ENCODE measurements around the gene NR0B2. TPM values are rescaled to one million over a fixed set of nuclear protein-coding genes. Genes with fewer than 3 reads are reported as not detected.

NR0B2 gene
- total RNA-seq, 1 experiment from 2014 or later, result not detected

DNA sequence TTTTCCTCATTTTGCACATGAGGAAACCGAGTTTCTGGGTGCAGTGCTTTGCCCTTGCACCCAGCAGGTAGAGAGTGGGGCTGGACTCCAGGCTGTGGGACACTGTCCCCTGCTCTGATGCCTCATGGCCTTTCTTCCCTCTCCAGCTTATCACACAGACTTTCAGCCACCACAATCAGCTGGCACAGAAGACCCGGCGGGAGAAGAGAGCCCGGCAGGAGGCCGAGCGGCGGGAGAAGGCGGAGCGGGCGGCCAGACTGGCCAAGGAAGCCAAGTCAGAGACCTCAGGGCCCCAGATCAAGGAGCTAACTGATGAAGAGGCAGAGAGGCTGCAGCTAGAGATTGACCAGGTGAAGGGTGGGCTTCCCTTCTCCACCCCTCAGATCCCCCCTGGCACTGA lies 27.5 kb upstream of the NR0B2 start:
- POLR2A ChIA-PET (ENCODE audit: unreplicated experiment), result no interaction called here
- no peaks in the 10 kb centered on the region for H3K9me3 ChIP-seq (ENCODE audit: low read length)

DNA sequence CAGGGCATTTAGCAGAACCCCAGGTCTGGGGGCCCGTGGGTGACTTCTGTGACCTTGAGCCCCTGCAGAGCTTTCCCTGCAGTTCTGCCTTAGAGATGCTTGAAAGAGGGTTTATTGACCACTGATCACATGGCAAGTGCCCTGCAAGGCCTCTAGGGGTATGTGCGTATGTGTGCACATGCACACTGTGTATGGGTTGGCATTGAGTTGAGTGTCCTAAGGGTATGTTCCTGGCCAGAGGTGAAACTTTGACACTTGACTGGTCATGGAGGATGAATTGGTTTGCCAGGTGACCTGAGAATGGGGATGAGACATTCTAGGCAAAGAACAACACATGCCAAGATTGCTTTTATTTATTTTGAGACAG lies 24.9 kb upstream of the NR0B2 start:
- CTCF ChIA-PET, result no interaction called here
- Histone ChIP-seq H3K36me3 (ENCODE audit: low read depth, low read length) (peaks cover 44% of the 10 kb centered on the region), H3K27ac (ENCODE audit: low read length) (no peak overlapping the region), H3K4me3 (ENCODE audit: low read length) (no peak overlapping the region), H3K9me3 (ENCODE audit: low read length) (no peaks in the 10 kb centered on the region), H3K9me2 (replicated peaks; ENCODE audit: low read length) (no peaks in the 10 kb centered on the region), H3K27me3 (ENCODE audit: low read length) (no peaks in the 10 kb centered on the region), H3K4me1 (ENCODE audit: insufficient read depth, low read length) (no peaks in the 10 kb centered on the region), H4K20me1 (ENCODE audit: low read length) (0 out of 2 replicates have a peak, but pooled peaks cover 6% of the 10 kb centered on the region), H3K4me2 (ENCODE audit: low read length) (no peak overlapping the region), H2AFZ (ENCODE audit: low read length) (no peak overlapping the region), H3F3A (ENCODE audit: low read length, unreplicated experiment) (no peaks in the 10 kb centered on the region), H3K79me2 (ENCODE audit: low read length) (peaks cover 52% of the 10 kb centered on the region), H3K9ac (ENCODE audit: low read length) (no peak overlapping the region)
- intact Hi-C loops (cut with micrococcal nuclease), result no loop called here
- TF ChIP-seq, protein P1, sequence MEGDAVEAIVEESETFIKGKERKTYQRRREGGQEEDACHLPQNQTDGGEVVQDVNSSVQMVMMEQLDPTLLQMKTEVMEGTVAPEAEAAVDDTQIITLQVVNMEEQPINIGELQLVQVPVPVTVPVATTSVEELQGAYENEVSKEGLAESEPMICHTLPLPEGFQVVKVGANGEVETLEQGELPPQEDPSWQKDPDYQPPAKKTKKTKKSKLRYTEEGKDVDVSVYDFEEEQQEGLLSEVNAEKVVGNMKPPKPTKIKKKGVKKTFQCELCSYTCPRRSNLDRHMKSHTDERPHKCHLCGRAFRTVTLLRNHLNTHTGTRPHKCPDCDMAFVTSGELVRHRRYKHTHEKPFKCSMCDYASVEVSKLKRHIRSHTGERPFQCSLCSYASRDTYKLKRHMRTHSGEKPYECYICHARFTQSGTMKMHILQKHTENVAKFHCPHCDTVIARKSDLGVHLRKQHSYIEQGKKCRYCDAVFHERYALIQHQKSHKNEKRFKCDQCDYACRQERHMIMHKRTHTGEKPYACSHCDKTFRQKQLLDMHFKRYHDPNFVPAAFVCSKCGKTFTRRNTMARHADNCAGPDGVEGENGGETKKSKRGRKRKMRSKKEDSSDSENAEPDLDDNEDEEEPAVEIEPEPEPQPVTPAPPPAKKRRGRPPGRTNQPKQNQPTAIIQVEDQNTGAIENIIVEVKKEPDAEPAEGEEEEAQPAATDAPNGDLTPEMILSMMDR (conservative IDR thresholded peaks at IDR 0.05; ENCODE audit: low read depth, low read length), result no peak
- TF ChIP-seq EZH2 (IDR thresholded peaks at IDR 0.05; ENCODE audit: low read length, unreplicated experiment), result no peak
- TF ChIP-seq EZH2phosphoT487 (IDR thresholded peaks at IDR 0.05; ENCODE audit: borderline replicate concordance, low read length), result no peak
- DNase-seq (no peak), ATAC-seq (no peak)
- POLR2A ChIA-PET (ENCODE audit: unreplicated experiment), result no interaction called here
- no TSS peak for BruUV-seq (replicated peaks)

More for the DNA sequence above, 27.5 kb upstream of the NR0B2 start:
- Histone ChIP-seq H2AFZ (ENCODE audit: low read length) (no peak overlapping the region), H4K20me1 (ENCODE audit: low read length) (no peaks in the 10 kb centered on the region), H3K4me3 (ENCODE audit: low read length) (no peak overlapping the region), H3F3A (ENCODE audit: low read length, unreplicated experiment) (no peaks in the 10 kb centered on the region), H3K4me1 (ENCODE audit: insufficient read depth, low read length) (no peaks in the 10 kb centered on the region), H3K79me2 (ENCODE audit: low read length) (peaks cover 36% of the 10 kb centered on the region), H3K4me2 (ENCODE audit: low read length) (no peak overlapping the region), H3K36me3 (ENCODE audit: low read depth, low read length) (peaks cover 51% of the 10 kb centered on the region), H3K27ac (ENCODE audit: low read length) (no peak overlapping the region), H3K9me2 (replicated peaks; ENCODE audit: low read length) (no peaks in the 10 kb centered on the region), H3K9ac (ENCODE audit: low read length) (no peak overlapping the region), H3K27me3 (ENCODE audit: low read length) (no peaks in the 10 kb centered on the region)
- no peak for ATAC-seq
- DNase-seq, result no peak
- intact Hi-C loops (cut with micrococcal nuclease), result no loop called here
- no peak for TF ChIP-seq EZH2phosphoT487 (IDR thresholded peaks at IDR 0.05; ENCODE audit: borderline replicate concordance, low read length)
- TF ChIP-seq, protein P1 (conservative IDR thresholded peaks at IDR 0.05; ENCODE audit: low read depth, low read length), result no peak
- TF ChIP-seq EZH2 (IDR thresholded peaks at IDR 0.05; ENCODE audit: low read length, unreplicated experiment), result no peak
- no TSS peak for BruUV-seq (replicated peaks)
- CTCF ChIA-PET, result interaction anchor here (0.5 kb wide), 1 partner anchor 616 kb away, joined by 3 read pairs; no protein-coding TSS in a partner anchor

DNA sequence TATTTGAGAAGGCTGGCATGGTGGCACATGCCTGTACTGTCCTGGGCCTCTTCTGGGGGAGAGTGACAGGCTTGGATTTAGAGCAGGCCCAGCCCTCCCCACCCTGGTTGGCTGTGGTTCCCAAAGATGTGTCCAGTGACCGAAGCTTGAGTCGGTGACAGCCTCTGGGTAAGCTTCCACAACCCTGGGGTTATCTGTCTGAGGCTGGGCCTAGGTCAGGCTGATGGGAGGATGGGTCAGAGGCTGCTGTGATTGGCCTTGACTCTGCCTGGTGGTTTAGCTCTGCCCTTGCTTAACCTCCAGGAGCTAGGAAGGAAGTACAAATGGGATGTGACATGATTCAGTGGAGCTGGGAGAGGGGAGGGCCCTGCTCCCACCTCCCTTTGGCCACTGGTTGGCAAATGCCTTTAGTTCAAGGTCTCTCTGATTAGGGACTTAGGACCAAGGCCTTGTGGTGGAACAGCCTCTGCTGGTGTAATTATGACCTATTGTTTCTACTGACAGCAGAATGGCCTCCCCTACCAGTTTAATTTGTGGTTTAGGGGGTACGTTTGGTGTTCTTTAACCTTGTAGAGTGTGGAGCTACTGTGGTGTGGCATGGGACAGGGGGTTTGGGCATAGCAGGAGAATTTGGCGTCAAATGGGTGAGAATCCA lies 24.4 kb upstream of the NR0B2 start:
- BruUV-seq (replicated peaks), result no TSS peak
- CTCF ChIA-PET, result no interaction called here
- peaks cover 40% of the 10 kb centered on the region for H3K36me3 ChIP-seq (ENCODE audit: low read depth, low read length)
- H4K20me1 ChIP-seq (ENCODE audit: low read length), result 0 out of 2 replicates have a peak, but pooled peaks cover 6% of the 10 kb centered on the region
- POLR2A ChIA-PET (ENCODE audit: unreplicated experiment), result no interaction called here
- DNase-seq (no peak), ATAC-seq (no peak)
- H3K9ac ChIP-seq (ENCODE audit: low read length), result no peak overlapping the region
- no peak overlapping the region for H2AFZ ChIP-seq (ENCODE audit: low read length)
- no peak overlapping the region for H3K4me3 ChIP-seq (ENCODE audit: low read length)
- no peaks in the 10 kb centered on the region for H3K27me3 ChIP-seq (ENCODE audit: low read length)
- H3K4me2 ChIP-seq (ENCODE audit: low read length), result no peak overlapping the region
- TF ChIP-seq EZH2phosphoT487 (IDR thresholded peaks at IDR 0.05; ENCODE audit: borderline replicate concordance, low read length) (no peak), EZH2 (IDR thresholded peaks at IDR 0.05; ENCODE audit: low read length, unreplicated experiment) (no peak)
- TF ChIP-seq, protein P1 (conservative IDR thresholded peaks at IDR 0.05; ENCODE audit: low read depth, low read length), result no peak
- H3K9me3 ChIP-seq (ENCODE audit: low read length), result no peaks in the 10 kb centered on the region
- intact Hi-C loops (cut with micrococcal nuclease), result no loop called here
- H3F3A ChIP-seq (ENCODE audit: low read length, unreplicated experiment), result no peaks in the 10 kb centered on the region
- no peaks in the 10 kb centered on the region for H3K9me2 ChIP-seq (replicated peaks; ENCODE audit: low read length)
- no peaks in the 10 kb centered on the region for H3K4me1 ChIP-seq (ENCODE audit: insufficient read depth, low read length)
- H3K27ac ChIP-seq (ENCODE audit: low read length), result no peak overlapping the region
- H3K79me2 ChIP-seq (ENCODE audit: low read length), result peaks cover 55% of the 10 kb centered on the region
